MM.1S (cell line): ENCODE data around the gene FHIT.

ENCODE experiments used
- EZH2 ChIP-seq: fragments of 300-600 bp; sonication (generic); optimal IDR thresholded peaks from 2 replicates; pipeline ENCODE3; 2017; ENCODE audit warnings: low read depth, mild to moderate bottlenecking, antibody characterized with exemption, low read length, mixed read lengths
- TF ChIP-seq, protein P1 (sequence below): fragments of 300-600 bp; sonication (generic); IDR thresholded peaks from 2 replicates; pipeline ENCODE4 v1.5.1; 2016; ENCODE audit warnings: antibody characterized with exemption, low read length, mixed read lengths

DNA sequence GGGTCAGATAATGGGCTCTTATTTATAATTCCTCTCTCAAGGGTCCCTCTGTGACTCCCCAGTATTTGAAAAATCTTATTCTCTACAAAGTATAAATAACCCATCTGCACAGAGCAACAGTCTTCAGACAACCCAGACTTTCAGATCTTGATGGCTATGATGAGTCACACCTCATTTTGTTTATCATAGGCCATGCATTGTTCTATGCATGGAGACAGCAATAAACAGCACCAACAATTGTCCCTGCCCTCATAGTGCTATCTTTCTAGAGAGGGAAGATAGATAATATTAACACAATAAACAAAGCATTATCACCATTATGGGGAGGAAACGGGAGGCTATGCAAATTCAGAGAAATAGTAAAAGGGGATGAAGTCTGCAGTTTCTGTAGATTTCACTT is 13.4 kb downstream of the FHIT start:
- TF ChIP-seq, protein P1, sequence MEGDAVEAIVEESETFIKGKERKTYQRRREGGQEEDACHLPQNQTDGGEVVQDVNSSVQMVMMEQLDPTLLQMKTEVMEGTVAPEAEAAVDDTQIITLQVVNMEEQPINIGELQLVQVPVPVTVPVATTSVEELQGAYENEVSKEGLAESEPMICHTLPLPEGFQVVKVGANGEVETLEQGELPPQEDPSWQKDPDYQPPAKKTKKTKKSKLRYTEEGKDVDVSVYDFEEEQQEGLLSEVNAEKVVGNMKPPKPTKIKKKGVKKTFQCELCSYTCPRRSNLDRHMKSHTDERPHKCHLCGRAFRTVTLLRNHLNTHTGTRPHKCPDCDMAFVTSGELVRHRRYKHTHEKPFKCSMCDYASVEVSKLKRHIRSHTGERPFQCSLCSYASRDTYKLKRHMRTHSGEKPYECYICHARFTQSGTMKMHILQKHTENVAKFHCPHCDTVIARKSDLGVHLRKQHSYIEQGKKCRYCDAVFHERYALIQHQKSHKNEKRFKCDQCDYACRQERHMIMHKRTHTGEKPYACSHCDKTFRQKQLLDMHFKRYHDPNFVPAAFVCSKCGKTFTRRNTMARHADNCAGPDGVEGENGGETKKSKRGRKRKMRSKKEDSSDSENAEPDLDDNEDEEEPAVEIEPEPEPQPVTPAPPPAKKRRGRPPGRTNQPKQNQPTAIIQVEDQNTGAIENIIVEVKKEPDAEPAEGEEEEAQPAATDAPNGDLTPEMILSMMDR: no peak
- TF ChIP-seq EZH2: no peak
